HUES64 (cell line): Measurements from ENCODE around the gene PRR29.
"Not testable (repeated sequence)": the region's sequence is repeated elsewhere in the genome, so short reads cannot be mapped to it uniquely, and the experiment has no call there.

Source experiments
- H3K27ac ChIP-seq: 2 replicates; pipeline ENCODE4 v1.7.0; 2013; ENCODE audit warnings: low read depth, low read length, inconsistent platforms
- H3K27me3 ChIP-seq: 2 replicates; pipeline ENCODE4 v1.6.1; 2013; ENCODE audit warnings: mild to moderate bottlenecking, low read length; ENCODE audit not compliant: insufficient read depth
- H3K36me3 ChIP-seq: 2 replicates; pipeline ENCODE4 v1.6.1; 2013; ENCODE audit warnings: mild to moderate bottlenecking, low read length; ENCODE audit not compliant: insufficient read depth
- H3K4me1 ChIP-seq: 2 replicates; pipeline ENCODE4 v1.6.1; 2013; ENCODE audit warnings: mild to moderate bottlenecking, low read length, moderate library complexity; ENCODE audit not compliant: insufficient read depth
- H3K4me3 ChIP-seq: 2 replicates; pipeline ENCODE4 v1.5.1; 2013; ENCODE audit warnings: mild to moderate bottlenecking, low read length, moderate library complexity
- H3K9ac ChIP-seq: 2 replicates; pipeline ENCODE4 v1.6.1; 2013; ENCODE audit warnings: mild to moderate bottlenecking, low read depth, low read length
- H3K9me3 ChIP-seq: 2 replicates; pipeline ENCODE4 v1.6.1; 2013; ENCODE audit warnings: low read depth, low read length; ENCODE audit not compliant: insufficient read depth
- WGBS: fragments of 150-250, 120-280 bp; methylation state at CpG from one replicate; pipeline ENCODE4 v1.1.7; 2013; ENCODE audit warnings: missing lambda C conversion rate; 5-methylcytosine and 5-hydroxymethylcytosine counted together

The PRR29 gene

GRCh38 chr17:63975541-63976092 is 22.5 kb upstream of the PRR29 start:
- H3K9me3 ChIP-seq, result no peaks in the 10 kb centered on the region
- no peaks in the 10 kb centered on the region for H3K27me3 ChIP-seq
- no peak overlapping the region for H3K27ac ChIP-seq
- H3K4me1 ChIP-seq, result no peaks in the 10 kb centered on the region
- H3K36me3 ChIP-seq, result no peaks in the 10 kb centered on the region
- H3K4me3 ChIP-seq, result no peak overlapping the region
- H3K9ac ChIP-seq, result no peak overlapping the region
- WGBS, result 86% methylated on average over 2 of the region's 2 CpGs

- 88% methylated on average over 3 of the region's 3 CpGs for WGBS
- Histone ChIP-seq H3K4me1 (no peaks in the 10 kb centered on the region), H3K9ac (no peak overlapping the region)
These were observed 21.4 kb upstream of the PRR29 start for GRCh38 chr17:63976702-63977101.

GRCh38 chr17:63978272-63979200 is 19.6 kb upstream of the PRR29 start:
- peaks cover 5% of the 10 kb centered on the region; the same call in 1 of the 2 replicates for H3K9me3 ChIP-seq
- H3K36me3 ChIP-seq, result no peaks in the 10 kb centered on the region
- H3K4me1 ChIP-seq, result no peaks in the 10 kb centered on the region
- no peaks in the 10 kb centered on the region for H3K27me3 ChIP-seq
- no peak overlapping the region for H3K4me3 ChIP-seq
- 89% methylated on average over 13 of the region's 13 CpGs for WGBS
- no peak overlapping the region for H3K27ac ChIP-seq
- H3K9ac ChIP-seq, result no peak overlapping the region

More at GRCh38 chr17:63976702-63977101, 21.4 kb upstream of the PRR29 start:
- Histone ChIP-seq H3K4me3 (no peak overlapping the region), H3K27ac (no peak overlapping the region), H3K36me3 (no peaks in the 10 kb centered on the region), H3K27me3 (no peaks in the 10 kb centered on the region), H3K9me3 (0 out of 2 replicates have a peak, but pooled peaks cover 1% of the 10 kb centered on the region)

- WGBS, result 92% methylated on average over 2 of the region's 2 CpGs
- H3K4me1 ChIP-seq, result not testable (repeated sequence)
These were observed 15.5 kb upstream of the PRR29 start for GRCh38 chr17:63982641-63983040.

GRCh38 chr17:63983320-63983719 is 14.8 kb upstream of the PRR29 start:
- Histone ChIP-seq H3K9ac (no peak overlapping the region), H3K27ac (no peak overlapping the region), H3K27me3 (no peaks in the 10 kb centered on the region), H3K4me1 (no peaks in the 10 kb centered on the region), H3K9me3 (peaks cover 5% of the 10 kb centered on the region; the same call in 1 of the 2 replicates), H3K36me3 (no peaks in the 10 kb centered on the region), H3K4me3 (no peak overlapping the region)
- 84% methylated on average over 7 of the region's 7 CpGs for WGBS

More at GRCh38 chr17:63982641-63983040, 15.5 kb upstream of the PRR29 start:
- not testable (repeated sequence) for H3K9me3 ChIP-seq, H3K9ac ChIP-seq, H3K27ac ChIP-seq, H3K4me3 ChIP-seq, H3K27me3 ChIP-seq, H3K36me3 ChIP-seq

GRCh38 chr17:63984236-63984635 is 13.9 kb upstream of the PRR29 start:
- Histone ChIP-seq H3K27ac (no peak overlapping the region), H3K36me3 (no peaks in the 10 kb centered on the region), H3K9ac (no peak overlapping the region), H3K4me3 (no peak overlapping the region), H3K9me3 (peaks cover 5% of the 10 kb centered on the region; the same call in 1 of the 2 replicates), H3K4me1 (peaks cover 6% of the 10 kb centered on the region), H3K27me3 (peaks cover 4% of the 10 kb centered on the region; the same call in 1 of the 2 replicates)
- WGBS, result 95% methylated on average over 5 of the region's 5 CpGs

GRCh38 chr17:63984651-63985386 is 13.3 kb upstream of the PRR29 start:
- Histone ChIP-seq H3K4me3 (no peak overlapping the region), H3K27ac (no peak overlapping the region), H3K9me3 (peaks cover 5% of the 10 kb centered on the region; the same call in 1 of the 2 replicates), H3K9ac (no peak overlapping the region), H3K27me3 (peaks cover 4% of the 10 kb centered on the region; the same call in 1 of the 2 replicates), H3K36me3 (no peaks in the 10 kb centered on the region), H3K4me1 (peaks cover 6% of the 10 kb centered on the region)
- WGBS, result 88% methylated on average over 16 of the region's 16 CpGs

GRCh38 chr17:63985387-63986140 is 12.6 kb upstream of the PRR29 start:
- 83% methylated on average over 13 of the region's 13 CpGs for WGBS
- H3K27ac ChIP-seq, result no peak overlapping the region
- no peaks in the 10 kb centered on the region for H3K36me3 ChIP-seq
- peaks cover 4% of the 10 kb centered on the region; the same call in 1 of the 2 replicates for H3K27me3 ChIP-seq
- no peak overlapping the region for H3K9ac ChIP-seq
- peaks cover 5% of the 10 kb centered on the region; the same call in 1 of the 2 replicates for H3K9me3 ChIP-seq
- peaks cover 6% of the 10 kb centered on the region for H3K4me1 ChIP-seq
- no peak overlapping the region for H3K4me3 ChIP-seq

GRCh38 chr17:63986821-63987220 is 11.3 kb upstream of the PRR29 start:
- Histone ChIP-seq H3K4me3 (no peak overlapping the region), H3K27ac (no peak overlapping the region), H3K36me3 (no peaks in the 10 kb centered on the region), H3K9ac (no peak overlapping the region), H3K27me3 (peaks cover 5% of the 10 kb centered on the region; the same call in 1 of the 2 replicates), H3K9me3 (peaks cover 3% of the 10 kb centered on the region; the same call in 1 of the 2 replicates), H3K4me1 (peaks cover 6% of the 10 kb centered on the region)
- 83% methylated on average over 3 of the region's 3 CpGs for WGBS

- Histone ChIP-seq H3K4me3 (no peak overlapping the region), H3K36me3 (no peaks in the 10 kb centered on the region), H3K27ac (no peak overlapping the region), H3K9me3 (no peaks in the 10 kb centered on the region), H3K27me3 (peaks cover 11% of the 10 kb centered on the region), H3K9ac (no peak overlapping the region), H3K4me1 (peaks cover 6% of the 10 kb centered on the region)
- 83% methylated on average over 18 of the region's 18 CpGs for WGBS
These were observed 10.7 kb upstream of the PRR29 start for GRCh38 chr17:63987221-63988126.
